Activated CD8-positive, alpha-beta T cell treated with anti-CD3 and anti-CD28 coated beads for 36 hours (primary cell): Measurements from ENCODE around the gene CRELD1. TPM values are rescaled to one million over a fixed set of nuclear protein-coding genes. Genes with fewer than 3 reads are reported as not detected.
A peak's percentile ranks its signal among the peaks of the same experiment; 100 is the strongest.

Experiments used
- ATAC-seq: fragments of 200-7000 bp; cut with Tn5 transposase; one replicate; pipeline ENCODE4 v1.10.0; 2021; ENCODE audit warnings: mild to moderate bottlenecking, moderate library complexity
- CTCF ChIA-PET: fragments of 350-600 bp; sonication (Branson Sonifier 250); formaldehyde crosslinking; loops from one replicate; lab custom pipeline; 2021; ENCODE audit warnings: antibody characterized with exemption; lab: Charles Lee
- POLR2A ChIA-PET: fragments of 350-600 bp; sonication (Branson Sonifier 250); formaldehyde crosslinking; loops from one replicate; lab custom pipeline; 2021; ENCODE audit warnings: antibody characterized with exemption; lab: Charles Lee
- DNase-seq: peaks from one replicate; pipeline ENCODE4 v3.0.0-alpha.2; 2020
- H3K27ac Mint-ChIP-seq: one replicate; pipeline ENCODE4 v1.8.0; 2021; ENCODE audit warnings: mild to moderate bottlenecking, mixed read lengths
- H3K27me3 Mint-ChIP-seq: one replicate; pipeline ENCODE4 v1.8.0; 2021; ENCODE audit warnings: mixed read lengths
- H3K36me3 Mint-ChIP-seq: one replicate; pipeline ENCODE4 v1.8.0; 2021; ENCODE audit warnings: low read depth, mixed read lengths
- H3K4me1 Mint-ChIP-seq: one replicate; pipeline ENCODE4 v1.8.0; 2021; ENCODE audit warnings: low read depth, mixed read lengths
- H3K4me3 Mint-ChIP-seq: one replicate; pipeline ENCODE4 v1.8.0; 2021; ENCODE audit warnings: mild to moderate bottlenecking, moderate library complexity, mixed read lengths
- H3K9me3 Mint-ChIP-seq: one replicate; pipeline ENCODE4 v1.8.0; 2021; ENCODE audit warnings: mixed read lengths
- intact Hi-C: fragments of 100-400 bp; cut with micrococcal nuclease; formaldehyde crosslinking; loops from one replicate; pipeline ENCODE4 v1.10.0; 2022
- total RNA-seq, 2 experiments: library from RNA; stranded (reverse); gene quantifications; one replicate each; pipeline ENCODE4 v1.2.3, GENCODE V29; 2021
- TF ChIP-seq, protein P1 (sequence below): fragments of 200-600 bp; IDR thresholded peaks from one replicate; pipeline ENCODE4 v1.8.0; 2022; ENCODE audit warnings: antibody characterized with exemption, mild to moderate bottlenecking

CRELD1 gene
- total RNA-seq, 2 experiments from 2014 or later, result 9.4 to 13.0 TPM

GRCh38 chr3:9888540-9888939 lies 45.1 kb upstream of the CRELD1 start:
- Mint-ChIP-seq H3K4me1 (peaks cover 13% of the 10 kb centered on the region), H3K27ac (no peak overlapping the region), H3K4me3 (no peak overlapping the region), H3K27me3 (no peaks in the 10 kb centered on the region), H3K9me3 (peaks cover 2% of the 10 kb centered on the region), H3K36me3 (peaks cover 25% of the 10 kb centered on the region)
- CTCF ChIA-PET, result no interaction called here
- no peak for ATAC-seq
- TF ChIP-seq, protein P1, sequence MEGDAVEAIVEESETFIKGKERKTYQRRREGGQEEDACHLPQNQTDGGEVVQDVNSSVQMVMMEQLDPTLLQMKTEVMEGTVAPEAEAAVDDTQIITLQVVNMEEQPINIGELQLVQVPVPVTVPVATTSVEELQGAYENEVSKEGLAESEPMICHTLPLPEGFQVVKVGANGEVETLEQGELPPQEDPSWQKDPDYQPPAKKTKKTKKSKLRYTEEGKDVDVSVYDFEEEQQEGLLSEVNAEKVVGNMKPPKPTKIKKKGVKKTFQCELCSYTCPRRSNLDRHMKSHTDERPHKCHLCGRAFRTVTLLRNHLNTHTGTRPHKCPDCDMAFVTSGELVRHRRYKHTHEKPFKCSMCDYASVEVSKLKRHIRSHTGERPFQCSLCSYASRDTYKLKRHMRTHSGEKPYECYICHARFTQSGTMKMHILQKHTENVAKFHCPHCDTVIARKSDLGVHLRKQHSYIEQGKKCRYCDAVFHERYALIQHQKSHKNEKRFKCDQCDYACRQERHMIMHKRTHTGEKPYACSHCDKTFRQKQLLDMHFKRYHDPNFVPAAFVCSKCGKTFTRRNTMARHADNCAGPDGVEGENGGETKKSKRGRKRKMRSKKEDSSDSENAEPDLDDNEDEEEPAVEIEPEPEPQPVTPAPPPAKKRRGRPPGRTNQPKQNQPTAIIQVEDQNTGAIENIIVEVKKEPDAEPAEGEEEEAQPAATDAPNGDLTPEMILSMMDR, result no peak
- intact Hi-C loops, result no loop called here
- POLR2A ChIA-PET, result no interaction called here
- DNase-seq, result no peak

DNA sequence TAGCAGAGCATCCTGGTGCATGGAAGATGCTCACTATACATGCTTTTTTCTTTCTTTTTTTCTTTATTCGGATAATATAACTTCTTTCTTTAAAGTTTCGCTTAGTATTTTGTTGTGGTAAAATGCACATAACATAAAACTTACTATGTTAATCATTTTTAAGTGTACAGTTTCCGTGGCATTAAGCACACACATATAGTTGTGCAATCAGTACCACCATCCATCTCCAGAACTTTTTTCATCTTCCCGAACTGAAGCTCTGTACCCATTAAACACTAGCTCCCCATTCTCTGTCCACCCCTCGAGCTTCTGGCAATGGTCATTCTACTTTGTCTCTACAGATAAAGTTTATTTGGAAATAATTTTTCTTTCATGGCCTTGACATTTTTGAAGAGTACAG lies 44.2 kb upstream of the CRELD1 start:
- H3K4me3 Mint-ChIP-seq, result peak overlapping the region; percentile 99
- TF ChIP-seq, protein P1, result no peak
- peak overlapping the region; percentile 99 for H3K27ac Mint-ChIP-seq
- POLR2A ChIA-PET, result interaction anchor here (1.6 to 2.7 kb wide), 2 partner anchors 13 to 60 kb away, joined by 3 to 10 read pairs; partner anchors contain the start of gene IL17RE
- no peak for ATAC-seq
- no peak for DNase-seq
- peaks cover 21% of the 10 kb centered on the region for H3K4me1 Mint-ChIP-seq
- H3K36me3 Mint-ChIP-seq, result peaks cover 33% of the 10 kb centered on the region
- peaks cover 2% of the 10 kb centered on the region for H3K9me3 Mint-ChIP-seq
- no peaks in the 10 kb centered on the region for H3K27me3 Mint-ChIP-seq
- CTCF ChIA-PET, result interaction anchor here (1.4 kb wide), 1 partner anchor 41 kb away, joined by 5 read pairs; no protein-coding TSS in a partner anchor
- intact Hi-C loops, result no loop called here

DNA sequence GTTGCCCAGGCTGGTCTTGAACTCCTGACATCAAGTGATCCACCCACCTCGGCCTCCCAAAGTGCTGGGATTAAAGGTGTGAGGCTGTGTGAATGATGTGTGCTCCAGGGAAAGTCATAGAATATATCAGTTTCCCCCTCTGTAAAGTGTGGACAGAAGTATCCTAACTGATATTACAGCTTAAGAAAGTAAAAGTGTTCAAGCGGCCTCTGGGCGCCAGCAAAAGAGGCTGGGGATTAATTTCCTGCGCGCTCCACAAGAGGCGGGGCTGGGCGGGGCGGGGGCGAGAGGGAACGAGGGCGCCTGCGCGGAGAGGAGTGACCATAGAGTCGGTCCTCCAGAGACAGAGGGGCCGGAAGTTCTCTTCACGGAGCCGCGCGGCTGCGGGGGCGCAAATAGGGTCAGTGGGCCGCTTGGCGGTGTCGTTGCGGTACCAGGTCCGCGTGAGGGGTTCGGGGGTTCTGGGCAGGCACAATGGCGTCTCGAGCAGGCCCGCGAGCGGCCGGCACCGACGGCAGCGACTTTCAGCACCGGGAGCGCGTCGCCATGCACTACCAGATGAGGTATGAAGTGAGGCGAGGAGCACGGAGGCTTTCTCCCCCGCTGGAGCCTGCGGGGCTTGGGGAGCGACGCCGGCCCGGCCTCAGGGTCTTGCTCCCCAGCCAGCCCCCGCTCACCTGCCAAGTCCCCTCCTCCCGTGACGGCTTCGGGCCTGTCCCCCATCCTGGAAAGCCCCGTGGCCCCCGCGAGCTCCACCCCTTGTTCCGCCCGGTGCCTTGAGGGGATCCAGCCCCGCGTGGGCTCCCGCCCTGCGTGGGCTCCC lies 43.2 kb upstream of the CRELD1 start, which contains the start of gene JAGN1:
TSS of gene JAGN1 (plus strand) at position 362 of the 823 bp plus-strand sequence. CDS start at position 475, 113 bp downstream.
- peaks cover 27% of the 10 kb centered on the region for H3K4me1 Mint-ChIP-seq
- intact Hi-C loops, result no loop called here
- H3K27ac Mint-ChIP-seq, result peak within 1 kb of the TSS; percentile 99
- H3K9me3 Mint-ChIP-seq, result peaks cover 5% of the 10 kb centered on the region
- DNase-seq (peak; percentile 94), ATAC-seq (peak; percentile 86)
- H3K4me3 Mint-ChIP-seq, result peak within 1 kb of the TSS; percentile 99
- H3K27me3 Mint-ChIP-seq, result no peaks in the 10 kb centered on the region
- POLR2A ChIA-PET, result interaction anchor here (0.8 to 7.7 kb wide), 12 partner anchors 11 to 61 kb away, joined by 3 to 57 read pairs (median 4); partner anchors contain the start of genes CIDEC, CRELD1 and IL17RE
- CTCF ChIA-PET, result interaction anchor here (0.9 to 2.0 kb wide), 7 partner anchors 10 to 164 kb away, joined by 3 to 12 read pairs (median 3); partner anchors contain the start of genes CIDEC and CRELD1
- TF ChIP-seq, protein P1, result no peak
- peaks cover 39% of the 10 kb centered on the region for H3K36me3 Mint-ChIP-seq

DNA sequence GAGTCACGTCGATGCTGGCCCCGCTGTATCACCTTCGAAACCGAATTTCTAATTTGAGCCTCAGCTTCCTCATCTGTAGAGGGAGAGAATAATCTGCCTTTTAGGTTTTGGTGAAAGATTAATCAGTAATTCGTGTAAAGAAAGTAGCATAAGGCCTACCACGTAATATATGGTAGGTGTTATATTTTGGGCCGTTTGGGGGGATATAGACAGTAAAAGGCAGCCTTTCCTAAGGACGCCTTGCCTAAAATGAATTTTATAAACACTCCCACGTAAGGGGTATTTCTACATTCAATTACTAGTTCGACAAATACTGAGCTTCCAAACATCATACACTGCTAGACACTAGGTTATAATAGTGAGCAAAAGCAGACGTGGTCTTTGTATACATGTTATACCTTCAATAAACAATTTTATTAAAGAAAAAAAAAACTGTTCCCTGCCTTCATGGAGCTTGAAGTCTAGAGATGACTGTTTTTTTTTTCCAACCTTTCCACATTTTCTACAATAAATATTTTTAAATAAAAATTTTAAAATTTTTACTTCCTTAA lies 42.5 kb upstream of the CRELD1 start:
- no peak for DNase-seq
- Mint-ChIP-seq H3K9me3 (peaks cover 5% of the 10 kb centered on the region), H3K4me3 (peak overlapping the region; percentile 99), H3K27ac (peak overlapping the region; percentile 99), H3K27me3 (no peaks in the 10 kb centered on the region), H3K4me1 (peaks cover 31% of the 10 kb centered on the region), H3K36me3 (peaks cover 42% of the 10 kb centered on the region)
- CTCF ChIA-PET, result interaction anchor here (0.7 to 2.0 kb wide), 7 partner anchors 11 to 164 kb away, joined by 3 to 12 read pairs (median 3); partner anchors contain the start of genes CIDEC, CRELD1 and IL17RE
- POLR2A ChIA-PET, result interaction anchor here (0.8 to 7.7 kb wide), 13 partner anchors 11 to 62 kb away, joined by 3 to 57 read pairs (median 4); partner anchors contain the start of genes CIDEC, CRELD1 and IL17RE
- TF ChIP-seq, protein P1, result no peak
- no peak for ATAC-seq
- intact Hi-C loops, result no loop called here
